Mammary epithelial cell (primary cell): ENCODE results near the gene KLC4.

ENCODE experiments used
- EZH2 ChIP-seq: IDR thresholded peaks from 2 replicates; pipeline ENCODE4 v1.6.1; 2012; ENCODE audit warnings: low read length, inconsistent platforms, borderline replicate concordance
- TF ChIP-seq, protein P1 (sequence below), 2 donors: IDR thresholded peaks in 1 of 2; conservative IDR thresholded peaks in 1 of 2; 2 replicates each; pipeline ENCODE4 v1.5.1; 2011 to 2012; ENCODE audit warnings: inconsistent platforms in 2 of 2, low read length in 2 of 2, mild to moderate bottlenecking in 2 of 2, control low read depth in 1 of 2, low read depth in 1 of 2; ENCODE audit not compliant: insufficient read depth in 1 of 2; ENCODE audit errors: extremely low read depth in 1 of 2

DNA sequence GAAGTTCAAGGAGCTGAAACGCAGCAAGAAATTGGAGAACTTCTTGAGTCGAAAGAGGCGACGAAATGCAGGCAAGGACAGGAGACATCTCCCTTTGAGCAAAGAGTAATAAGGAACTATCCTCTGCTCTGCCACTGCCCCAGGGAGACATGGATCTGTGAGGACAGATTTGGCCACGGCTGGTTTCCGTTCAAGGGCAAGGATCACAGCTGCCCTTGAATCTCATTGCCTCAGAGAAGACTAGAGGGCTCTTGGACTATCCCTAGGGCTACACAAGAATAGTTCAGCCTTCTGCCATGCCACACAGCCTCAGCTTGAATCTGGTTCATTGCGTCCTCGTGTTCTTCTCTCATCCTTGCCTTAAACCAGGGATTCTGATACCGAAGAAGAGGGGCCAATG, 30.3 kb upstream of the KLC4 start:
- TF ChIP-seq, protein P1, sequence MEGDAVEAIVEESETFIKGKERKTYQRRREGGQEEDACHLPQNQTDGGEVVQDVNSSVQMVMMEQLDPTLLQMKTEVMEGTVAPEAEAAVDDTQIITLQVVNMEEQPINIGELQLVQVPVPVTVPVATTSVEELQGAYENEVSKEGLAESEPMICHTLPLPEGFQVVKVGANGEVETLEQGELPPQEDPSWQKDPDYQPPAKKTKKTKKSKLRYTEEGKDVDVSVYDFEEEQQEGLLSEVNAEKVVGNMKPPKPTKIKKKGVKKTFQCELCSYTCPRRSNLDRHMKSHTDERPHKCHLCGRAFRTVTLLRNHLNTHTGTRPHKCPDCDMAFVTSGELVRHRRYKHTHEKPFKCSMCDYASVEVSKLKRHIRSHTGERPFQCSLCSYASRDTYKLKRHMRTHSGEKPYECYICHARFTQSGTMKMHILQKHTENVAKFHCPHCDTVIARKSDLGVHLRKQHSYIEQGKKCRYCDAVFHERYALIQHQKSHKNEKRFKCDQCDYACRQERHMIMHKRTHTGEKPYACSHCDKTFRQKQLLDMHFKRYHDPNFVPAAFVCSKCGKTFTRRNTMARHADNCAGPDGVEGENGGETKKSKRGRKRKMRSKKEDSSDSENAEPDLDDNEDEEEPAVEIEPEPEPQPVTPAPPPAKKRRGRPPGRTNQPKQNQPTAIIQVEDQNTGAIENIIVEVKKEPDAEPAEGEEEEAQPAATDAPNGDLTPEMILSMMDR (conservative IDR thresholded peaks at IDR 0.05 in 1 of 2, IDR thresholded peaks at IDR 0.05 in 1 of 2; ENCODE audit: extremely low read depth in 1 of 2, insufficient read depth in 1 of 2, low read depth in 1 of 2, low read length in 2 of 2): no peak
- no peak for TF ChIP-seq EZH2
